ENCODE data around the gene MTFP1.
A peak's percentile ranks its signal among the peaks of the same experiment; 100 is the strongest.
"Not testable (repeated sequence)": the region's sequence is repeated elsewhere in the genome, so short reads cannot be mapped to it uniquely, and the experiment has no call there.

MTFP1 gene

DNA sequence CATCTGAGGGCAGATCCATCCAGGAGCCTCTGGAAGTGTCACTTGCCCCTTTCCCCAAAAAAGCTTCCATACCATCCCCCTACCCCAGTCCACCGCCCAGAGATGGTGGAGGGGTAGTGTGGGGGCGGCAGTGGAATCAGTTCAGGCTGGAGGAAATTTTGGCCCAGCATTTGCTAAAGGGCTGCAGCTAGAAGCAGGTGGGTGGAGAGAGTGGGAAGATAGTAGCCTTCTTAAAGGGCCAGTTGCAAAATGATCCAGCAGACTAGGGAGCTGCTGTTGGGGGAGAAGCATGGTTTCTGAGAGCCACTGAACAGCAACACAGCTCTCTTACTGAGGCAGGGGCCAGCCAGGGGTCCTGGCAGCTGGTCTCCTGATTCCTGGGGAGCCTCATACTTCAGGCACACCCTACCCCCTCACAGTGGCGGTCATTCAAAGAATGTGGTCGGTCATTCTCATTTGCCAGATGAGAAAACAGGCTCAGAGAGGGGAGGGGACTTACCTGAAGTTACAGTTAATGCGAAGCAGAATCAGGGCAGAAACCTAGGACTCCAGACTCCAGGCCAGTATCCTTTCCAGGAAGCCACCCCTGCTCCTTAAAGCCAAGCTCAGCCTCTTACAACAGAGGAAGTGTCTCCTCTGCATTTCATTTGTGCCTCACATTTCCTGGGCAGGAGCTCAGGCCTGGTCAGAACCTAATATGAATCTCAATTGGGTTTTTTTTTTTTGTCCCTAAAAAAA is 23.4 kb upstream of the MTFP1 start:
- DNase-seq (ENCODE audit: low read depth in 3 of 3, low spot score in 1 of 3): no peak

- not testable (repeated sequence) for DNase-seq (ENCODE audit: low read depth in 3 of 3, low spot score in 1 of 3)
These were observed 22.8 kb upstream of the MTFP1 start for GRCh38 chr22:30402766-30403104.

DNA sequence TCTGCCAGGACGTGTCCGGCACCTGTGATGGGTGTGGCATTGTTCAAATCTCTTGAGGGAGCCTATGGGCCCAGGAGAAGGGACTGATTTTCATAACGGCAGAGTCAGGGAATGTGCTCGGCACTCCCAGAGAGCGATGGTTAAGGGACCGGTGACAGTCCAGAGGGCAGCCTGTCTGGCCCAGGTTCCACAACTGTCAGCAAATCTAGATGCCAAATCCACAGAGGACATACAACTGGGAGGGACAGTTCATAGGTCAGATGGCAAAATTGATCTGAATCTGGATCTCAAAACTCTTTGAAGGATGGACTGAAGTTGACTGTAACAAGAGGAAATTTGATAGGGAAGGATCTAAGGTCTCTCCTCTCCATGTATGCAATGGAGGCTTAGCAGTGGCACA is 21.3 kb upstream of the MTFP1 start:
- DNase-seq (ENCODE audit: low read depth in 3 of 3, low spot score in 1 of 3): no peak

- no peak for DNase-seq (ENCODE audit: low read depth in 3 of 3, low spot score in 1 of 3)
These were observed 19.8 kb upstream of the MTFP1 start for GRCh38 chr22:30405731-30406130.

DNA sequence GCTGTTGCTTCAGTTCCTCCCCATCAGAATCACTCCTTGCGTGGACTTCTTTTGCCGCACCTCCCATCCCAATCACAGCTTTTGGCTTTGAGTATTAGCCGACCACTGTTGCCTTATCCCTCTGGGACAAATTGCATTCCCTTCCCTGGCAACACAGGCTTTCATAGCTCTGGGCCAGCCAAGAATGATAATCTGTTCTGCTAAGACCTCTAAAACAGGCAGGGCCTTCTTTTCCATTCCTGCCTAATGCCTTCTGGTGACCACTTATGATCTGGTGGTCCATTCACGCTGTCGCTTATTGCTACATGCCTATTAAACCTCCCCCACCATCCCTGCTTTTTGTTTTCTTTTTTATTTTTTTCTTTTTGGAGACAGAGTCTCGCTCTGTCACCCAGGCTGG is 19.2 kb upstream of the MTFP1 start:
- no peak for DNase-seq (ENCODE audit: low read depth in 3 of 3, low spot score in 1 of 3)

DNA sequence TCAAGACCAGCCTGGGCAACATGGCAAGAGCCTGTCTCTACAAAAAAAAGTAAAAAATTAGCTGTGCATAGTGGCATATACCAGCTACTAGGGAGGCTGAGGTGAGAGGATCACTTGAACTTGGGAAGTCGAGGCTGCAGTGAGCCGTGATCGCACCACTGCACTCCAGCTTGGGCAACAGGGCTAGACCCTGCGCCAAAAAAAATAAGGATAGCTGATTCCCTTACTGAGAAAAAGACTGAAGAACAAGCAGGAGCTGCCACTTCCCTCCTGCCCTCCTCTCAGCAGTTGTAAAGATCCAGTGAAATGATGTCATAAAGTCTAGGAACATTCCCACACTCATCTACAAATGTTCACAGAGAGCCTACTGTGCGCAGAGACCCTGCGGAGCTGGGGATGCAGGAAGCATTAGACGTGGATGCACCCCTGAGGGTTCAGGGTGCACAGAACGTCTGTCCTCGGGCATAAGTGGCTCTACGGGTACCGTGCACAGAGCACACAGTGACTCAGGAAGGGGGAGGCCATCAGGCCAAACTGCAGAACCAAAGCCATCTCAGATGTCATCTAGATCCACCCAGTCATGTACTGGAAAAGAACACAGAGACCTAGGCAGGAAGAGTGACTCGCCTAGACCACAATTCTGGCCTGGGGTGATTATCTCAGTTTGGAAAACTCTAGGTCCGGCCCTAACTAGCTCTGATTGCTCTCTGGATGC is 17.0 kb upstream of the MTFP1 start:
- no peak for DNase-seq (ENCODE audit: low read depth in 3 of 3, low spot score in 1 of 3)

GRCh38 chr22:30411780-30412179 is 13.8 kb upstream of the MTFP1 start:
- no peak for DNase-seq (ENCODE audit: low read depth in 3 of 3, low spot score in 1 of 3)

- no peak for DNase-seq (ENCODE audit: low read depth in 3 of 3, low spot score in 1 of 3)
These were observed 12.6 kb upstream of the MTFP1 start for GRCh38 chr22:30413001-30413400.

DNA sequence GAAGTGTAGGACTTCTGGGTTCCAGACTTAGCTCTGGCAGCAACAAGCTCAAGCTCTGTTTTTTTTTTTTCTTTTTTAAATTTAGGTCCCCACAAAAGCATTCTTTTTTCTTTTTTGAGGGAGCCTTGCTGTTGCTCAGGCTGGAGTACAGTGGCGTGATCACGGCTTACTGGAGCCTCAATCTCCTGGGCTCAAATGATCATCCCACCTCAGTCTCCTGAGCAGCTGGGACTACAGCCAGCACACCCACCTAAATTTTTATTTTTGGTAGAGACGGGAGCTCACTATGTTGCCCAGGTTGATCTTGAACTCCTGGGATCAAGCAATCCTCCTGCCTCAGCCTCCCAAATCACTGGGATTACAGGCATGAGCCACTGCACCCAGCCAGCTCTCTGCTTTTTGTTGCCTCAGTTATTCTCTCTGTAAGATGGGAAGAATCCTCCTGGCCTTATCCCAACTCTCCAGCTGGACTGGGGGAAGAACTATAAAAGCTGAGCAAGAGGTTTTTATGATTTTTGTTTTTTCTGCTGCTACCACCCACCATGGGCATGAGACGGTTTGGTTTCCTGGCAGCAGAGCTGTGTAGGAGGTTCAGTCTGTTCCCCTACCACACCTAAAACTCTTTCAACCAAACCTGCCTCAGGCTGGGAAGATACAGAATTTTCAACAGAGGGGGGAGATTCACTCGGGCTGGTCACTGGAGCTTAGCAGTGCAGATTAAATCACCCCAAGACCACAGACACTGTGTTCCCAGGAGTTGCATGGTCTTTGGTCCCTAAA is 11.6 kb upstream of the MTFP1 start:
- no peak for DNase-seq (ENCODE audit: low read depth in 3 of 3, low spot score in 1 of 3)

- no peak for DNase-seq (ENCODE audit: low read depth in 3 of 3, low spot score in 1 of 3)
These were observed 11.0 kb upstream of the MTFP1 start for GRCh38 chr22:30414525-30415047.

- DNase-seq (ENCODE audit: low read depth in 3 of 3, low spot score in 1 of 3): no peak
These were observed 9.2 kb upstream of the MTFP1 start for GRCh38 chr22:30416403-30416802.

DNA sequence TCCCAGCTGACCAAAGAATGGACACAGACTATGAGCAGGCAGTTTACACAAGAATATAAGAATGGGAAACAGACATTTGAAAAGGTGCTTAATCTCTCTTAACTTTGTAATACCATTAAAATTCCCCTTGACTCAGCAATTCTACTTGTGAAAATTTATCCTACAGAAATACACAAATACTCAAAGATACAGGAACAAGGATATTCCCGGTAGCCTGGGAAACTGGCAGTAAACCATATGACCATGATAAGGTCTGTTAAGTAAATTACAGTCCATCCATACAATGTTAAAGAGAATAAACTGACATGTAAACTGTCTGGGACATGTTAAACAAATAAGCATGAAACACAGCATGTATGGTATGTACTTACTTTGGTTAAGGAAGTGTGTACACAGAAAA is 8.7 kb upstream of the MTFP1 start:
- no peak for DNase-seq (ENCODE audit: low read depth in 3 of 3, low spot score in 1 of 3)

DNA sequence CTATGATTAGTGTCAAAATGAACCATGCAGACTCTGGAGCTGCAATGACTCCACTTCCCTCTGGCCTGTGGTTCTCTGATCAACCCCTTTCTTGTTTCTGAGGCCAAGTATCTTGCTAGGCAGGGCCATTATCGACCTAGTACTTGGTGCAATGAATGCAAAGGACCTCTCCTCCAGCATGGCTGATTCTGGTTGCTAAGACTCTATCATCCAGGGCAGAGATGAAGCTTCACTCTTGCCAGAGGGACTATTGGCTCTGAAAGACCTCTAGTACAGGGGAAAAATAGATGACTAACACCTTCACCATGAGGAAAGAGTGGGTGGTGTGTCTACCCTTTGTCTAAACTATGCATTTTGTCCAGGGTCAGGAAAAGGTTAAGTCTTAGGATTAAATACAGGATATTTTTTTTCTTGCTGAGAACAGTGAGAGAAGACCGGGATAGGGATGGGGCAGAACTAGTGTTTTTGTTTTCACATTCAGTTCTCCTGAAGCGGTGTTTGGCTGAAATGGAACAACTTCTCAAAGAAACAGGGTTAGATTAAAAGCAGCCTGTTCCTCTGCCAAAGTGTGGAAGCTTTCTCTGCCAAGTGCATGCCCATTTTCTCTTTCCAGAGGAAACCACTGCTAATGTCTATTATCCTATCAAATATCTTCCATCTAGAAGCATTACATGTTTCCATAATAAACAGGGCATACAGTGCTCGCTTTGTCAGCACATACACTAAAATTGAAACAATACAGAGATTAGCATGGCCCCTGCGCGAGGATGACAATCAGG is 5.0 kb upstream of the MTFP1 start:
- no peak for DNase-seq (ENCODE audit: low read depth in 3 of 3, low spot score in 1 of 3)

- no peak for DNase-seq (ENCODE audit: low read depth in 3 of 3, low spot score in 1 of 3)
These were observed 3.7 kb upstream of the MTFP1 start for GRCh38 chr22:30421695-30422480.

GRCh38 chr22:30422481-30423300 is 2.9 kb upstream of the MTFP1 start:
- no peak for DNase-seq (ENCODE audit: low read depth in 3 of 3, low spot score in 1 of 3)

DNA sequence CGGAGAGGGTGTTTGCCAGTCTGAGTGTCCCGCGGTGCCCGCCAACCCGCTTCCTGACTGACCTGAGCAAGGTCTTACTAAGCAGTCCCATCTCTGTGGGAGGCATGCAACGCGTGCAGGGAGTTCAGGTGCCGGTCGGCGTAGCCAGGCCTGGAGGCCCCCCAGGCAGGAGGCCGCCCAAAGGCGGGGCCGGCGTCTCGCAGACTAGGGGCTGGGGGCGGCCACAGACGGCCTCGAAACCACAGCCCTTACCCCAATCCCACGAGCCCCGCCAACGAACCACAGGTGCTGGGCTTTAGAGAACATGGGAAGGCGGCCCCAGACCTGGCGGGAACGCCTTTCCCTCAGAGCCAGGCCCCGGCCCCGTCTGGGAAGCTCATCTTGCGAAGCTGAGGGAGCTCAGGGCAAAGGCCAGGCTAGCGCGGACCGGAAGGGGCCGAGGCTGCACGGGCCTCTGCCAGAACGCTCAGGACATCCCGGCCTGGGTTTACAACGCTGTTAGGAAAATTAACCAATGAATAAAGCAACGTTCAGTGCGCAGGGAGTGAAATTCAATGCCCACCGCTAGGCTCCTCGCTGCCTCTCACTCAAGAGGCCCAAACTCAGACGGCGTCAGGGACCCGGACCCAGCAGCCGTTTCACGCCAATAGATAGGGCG is 2.1 kb upstream of the MTFP1 start:
- peak in 1 of 3 donors; percentile 27 for DNase-seq (ENCODE audit: low read depth in 3 of 3, low spot score in 1 of 3)

GRCh38 chr22:30423959-30424533 is 1.5 kb upstream of the MTFP1 start:
- peak; percentile 87 to 98 (median 96) for DNase-seq (ENCODE audit: low read depth in 3 of 3, low spot score in 1 of 3)

DNA sequence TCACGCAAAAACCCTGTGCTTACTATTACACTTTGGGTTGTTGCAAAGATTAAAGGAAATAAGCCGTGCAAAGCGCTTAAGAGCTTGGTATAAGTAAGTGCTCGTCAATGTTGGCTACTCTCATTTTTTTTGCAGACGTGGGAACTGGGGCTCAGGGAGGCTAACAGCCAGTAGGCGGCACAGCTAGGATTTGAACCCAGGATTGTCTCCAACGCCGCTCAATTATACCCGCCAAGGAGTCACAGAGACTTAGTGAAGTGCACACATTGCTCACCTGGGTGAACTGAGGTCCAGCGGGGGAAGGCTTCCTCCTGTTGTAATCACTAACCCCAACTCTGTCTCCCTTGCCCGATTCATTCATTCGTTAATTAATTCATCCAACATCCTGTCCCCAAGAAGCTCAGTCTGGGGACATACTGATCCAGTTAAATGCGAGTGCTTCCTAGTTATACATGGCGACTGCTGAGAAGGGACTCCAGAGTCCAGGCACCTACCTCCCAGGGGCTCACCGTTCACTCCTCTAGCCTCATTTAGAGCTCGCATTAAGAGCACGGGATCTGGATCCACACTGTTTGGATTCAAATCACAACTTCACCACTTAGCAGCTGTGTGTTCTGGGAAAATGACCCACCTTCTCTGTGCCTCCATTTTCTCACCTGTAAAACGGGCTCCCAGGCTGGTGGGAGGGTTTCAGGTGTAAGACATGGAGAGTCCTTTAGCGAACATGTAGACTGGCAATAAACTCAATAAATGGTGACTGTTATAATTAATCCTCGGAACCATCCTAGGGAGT is 838 bp upstream of the MTFP1 start:
- DNase-seq (ENCODE audit: low read depth in 3 of 3, low spot score in 1 of 3): no peak
